GM23338 (cell line): ENCODE results near the gene ZNF256.

Source experiments
- CREB1 ChIP-seq: fragments of 250-450 bp; sonication (Bioruptor Pico); IDR thresholded peaks from 2 replicates; pipeline ENCODE4 v1.5.0; 2020; ENCODE audit warnings: low read depth, mild to moderate bottlenecking, moderate library complexity
- EZH2 ChIP-seq: fragments of 200-600 bp; sonication (generic); IDR thresholded peaks from one replicate; pipeline ENCODE4 v1.8.0; 2017; ENCODE audit warnings: antibody characterized with exemption, mild to moderate bottlenecking, low read depth; ENCODE audit not compliant: unreplicated experiment
- NANOG ChIP-seq: IDR thresholded peaks from 2 replicates; pipeline ENCODE4 v1.6.1; 2016; ENCODE audit warnings: antibody characterized with exemption, borderline replicate concordance
- POLR2AphosphoS5 ChIP-seq: IDR thresholded peaks from 2 replicates; pipeline ENCODE4 v1.6.1; 2016; ENCODE audit warnings: antibody characterized with exemption, low read depth
- TF ChIP-seq, protein P1 (sequence below), 2 experiments: fragments of 200-600 bp in 1 of 2; sonication (generic) in 1 of 2; conservative IDR thresholded peaks; 2 replicates each; pipeline versions ENCODE4 v1.5.1 to v1.6.1; 2016 to 2017; ENCODE audit warnings: antibody characterized with exemption in 2 of 2, low read depth in 2 of 2, mild to moderate bottlenecking in 2 of 2, moderate library complexity in 1 of 2
- TF ChIP-seq, protein P2 (sequence below): IDR thresholded peaks from one replicate; pipeline ENCODE4 v1.6.1; 2018; ENCODE audit warnings: antibody characterized with exemption; ENCODE audit not compliant: unreplicated experiment

DNA sequence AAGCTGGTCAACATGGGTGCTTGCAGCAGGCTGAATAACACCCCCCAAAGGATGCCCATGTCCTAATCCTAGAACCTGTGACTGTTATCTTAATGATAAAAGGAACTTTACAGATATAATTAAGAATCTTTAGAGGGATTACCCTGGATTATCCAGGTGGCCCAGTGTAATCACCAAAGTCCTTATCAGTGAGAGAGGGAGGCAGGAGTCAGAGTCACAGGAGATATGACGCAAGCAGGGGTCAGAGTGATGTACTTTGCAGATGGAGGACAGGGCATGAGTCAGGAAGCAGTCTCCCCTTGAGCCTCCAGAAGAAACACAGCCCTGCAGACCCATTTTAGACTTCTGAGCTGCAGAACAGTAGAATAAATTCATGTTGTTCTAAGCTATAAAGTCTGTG, 45.3 kb upstream of the ZNF256 start:
- TF ChIP-seq EZH2 (no peak), POLR2AphosphoS5 (no peak), CREB1 (CRISPR knock-in tag) (no peak), NANOG (no peak)
- TF ChIP-seq, protein P1, sequence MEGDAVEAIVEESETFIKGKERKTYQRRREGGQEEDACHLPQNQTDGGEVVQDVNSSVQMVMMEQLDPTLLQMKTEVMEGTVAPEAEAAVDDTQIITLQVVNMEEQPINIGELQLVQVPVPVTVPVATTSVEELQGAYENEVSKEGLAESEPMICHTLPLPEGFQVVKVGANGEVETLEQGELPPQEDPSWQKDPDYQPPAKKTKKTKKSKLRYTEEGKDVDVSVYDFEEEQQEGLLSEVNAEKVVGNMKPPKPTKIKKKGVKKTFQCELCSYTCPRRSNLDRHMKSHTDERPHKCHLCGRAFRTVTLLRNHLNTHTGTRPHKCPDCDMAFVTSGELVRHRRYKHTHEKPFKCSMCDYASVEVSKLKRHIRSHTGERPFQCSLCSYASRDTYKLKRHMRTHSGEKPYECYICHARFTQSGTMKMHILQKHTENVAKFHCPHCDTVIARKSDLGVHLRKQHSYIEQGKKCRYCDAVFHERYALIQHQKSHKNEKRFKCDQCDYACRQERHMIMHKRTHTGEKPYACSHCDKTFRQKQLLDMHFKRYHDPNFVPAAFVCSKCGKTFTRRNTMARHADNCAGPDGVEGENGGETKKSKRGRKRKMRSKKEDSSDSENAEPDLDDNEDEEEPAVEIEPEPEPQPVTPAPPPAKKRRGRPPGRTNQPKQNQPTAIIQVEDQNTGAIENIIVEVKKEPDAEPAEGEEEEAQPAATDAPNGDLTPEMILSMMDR (conservative IDR thresholded peaks at IDR 0.05; ENCODE audit: low read depth in 2 of 2) = no peak
- TF ChIP-seq, protein P2, sequence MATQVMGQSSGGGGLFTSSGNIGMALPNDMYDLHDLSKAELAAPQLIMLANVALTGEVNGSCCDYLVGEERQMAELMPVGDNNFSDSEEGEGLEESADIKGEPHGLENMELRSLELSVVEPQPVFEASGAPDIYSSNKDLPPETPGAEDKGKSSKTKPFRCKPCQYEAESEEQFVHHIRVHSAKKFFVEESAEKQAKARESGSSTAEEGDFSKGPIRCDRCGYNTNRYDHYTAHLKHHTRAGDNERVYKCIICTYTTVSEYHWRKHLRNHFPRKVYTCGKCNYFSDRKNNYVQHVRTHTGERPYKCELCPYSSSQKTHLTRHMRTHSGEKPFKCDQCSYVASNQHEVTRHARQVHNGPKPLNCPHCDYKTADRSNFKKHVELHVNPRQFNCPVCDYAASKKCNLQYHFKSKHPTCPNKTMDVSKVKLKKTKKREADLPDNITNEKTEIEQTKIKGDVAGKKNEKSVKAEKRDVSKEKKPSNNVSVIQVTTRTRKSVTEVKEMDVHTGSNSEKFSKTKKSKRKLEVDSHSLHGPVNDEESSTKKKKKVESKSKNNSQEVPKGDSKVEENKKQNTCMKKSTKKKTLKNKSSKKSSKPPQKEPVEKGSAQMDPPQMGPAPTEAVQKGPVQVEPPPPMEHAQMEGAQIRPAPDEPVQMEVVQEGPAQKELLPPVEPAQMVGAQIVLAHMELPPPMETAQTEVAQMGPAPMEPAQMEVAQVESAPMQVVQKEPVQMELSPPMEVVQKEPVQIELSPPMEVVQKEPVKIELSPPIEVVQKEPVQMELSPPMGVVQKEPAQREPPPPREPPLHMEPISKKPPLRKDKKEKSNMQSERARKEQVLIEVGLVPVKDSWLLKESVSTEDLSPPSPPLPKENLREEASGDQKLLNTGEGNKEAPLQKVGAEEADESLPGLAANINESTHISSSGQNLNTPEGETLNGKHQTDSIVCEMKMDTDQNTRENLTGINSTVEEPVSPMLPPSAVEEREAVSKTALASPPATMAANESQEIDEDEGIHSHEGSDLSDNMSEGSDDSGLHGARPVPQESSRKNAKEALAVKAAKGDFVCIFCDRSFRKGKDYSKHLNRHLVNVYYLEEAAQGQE = no peak
